IMR-90 (cell line): ENCODE results near the gene SMCP. TPM values are rescaled to one million over a fixed set of nuclear protein-coding genes. Genes with fewer than 3 reads are reported as not detected.

Experiments used
- ATAC-seq: fragments of 200-7000 bp; cut with Tn5 transposase; 2 replicates; pipeline ENCODE4 v1.9.1; 2020; ENCODE audit warnings: low read depth, mild to moderate bottlenecking, moderate library complexity
- BruUV-seq: library from RNA; stranded (reverse); fragments of 400-500 nt; replicated peaks from 2 replicates; lab custom pipeline; 2021; lab: Mats Ljungman, UMichigan
- CTCF ChIA-PET: fragments of 300-600 bp; formaldehyde crosslinking; extraction: SDS; loops from one replicate; lab custom pipeline; 2021; ENCODE audit warnings: antibody characterized with exemption; lab: Yijun Ruan, JAX
- POLR2A ChIA-PET: fragments of 300-600 bp; sonication (Branson Sonifier 250); formaldehyde crosslinking; loops from one replicate; lab custom pipeline; 2022; ENCODE audit warnings: antibody characterized with exemption; ENCODE audit not compliant: unreplicated experiment; lab: Charles Lee
- DNase-seq: peaks from one replicate; pipeline ENCODE4 v3.0.0; 2013
- H2AFZ ChIP-seq: replicated peaks from 2 replicates; pipeline ENCODE3; 2013; ENCODE audit warnings: low read length, mild to moderate bottlenecking; ENCODE audit not compliant: poor library complexity
- H2AK5ac ChIP-seq: 2 replicates; pipeline ENCODE4 v1.6.1; 2013; ENCODE audit warnings: low read depth, low read length, inconsistent platforms
- H2AK9ac ChIP-seq: replicated peaks from 2 replicates; pipeline ENCODE3; 2013; ENCODE audit warnings: mild to moderate bottlenecking, low read depth, low read length, moderate library complexity; ENCODE audit not compliant: poor library complexity
- H2BK120ac ChIP-seq: 2 replicates; pipeline ENCODE4 v1.6.1; 2013; ENCODE audit warnings: low read depth, low read length, inconsistent platforms
- H2BK15ac ChIP-seq: 3 replicates; pipeline ENCODE4 v1.6.1; 2013; ENCODE audit warnings: low read depth, low read length, inconsistent platforms
- H2BK20ac ChIP-seq: 2 replicates; pipeline ENCODE4 v1.6.1; 2013; ENCODE audit warnings: low read depth, mild to moderate bottlenecking, inconsistent platforms, low read length, moderate library complexity
- H2BK5ac ChIP-seq: 2 replicates; pipeline ENCODE4 v1.6.1; 2013; ENCODE audit warnings: mild to moderate bottlenecking, low read depth, low read length, inconsistent platforms; ENCODE audit not compliant: poor library complexity, severe bottlenecking
- H3K14ac ChIP-seq: replicated peaks from 2 replicates; pipeline ENCODE4 v1.6.1; 2013; ENCODE audit warnings: low read depth, low read length, inconsistent platforms
- H3K18ac ChIP-seq: 2 replicates; pipeline ENCODE4 v1.6.1; 2013; ENCODE audit warnings: low read depth, low read length, control low read depth
- H3K23ac ChIP-seq: 2 replicates; pipeline ENCODE4 v1.6.1; 2013; ENCODE audit warnings: low read depth, low read length, inconsistent platforms
- H3K27ac ChIP-seq: 2 replicates; pipeline ENCODE4 v1.5.1; 2013; ENCODE audit warnings: mild to moderate bottlenecking, control low read depth, low read length; ENCODE audit not compliant: insufficient read depth
- H3K27me3 ChIP-seq: 2 replicates; pipeline ENCODE4 v1.6.1; 2013; ENCODE audit warnings: low read length; ENCODE audit not compliant: control insufficient read depth, insufficient read depth
- H3K36me3 ChIP-seq: 2 replicates; pipeline ENCODE4 v1.6.1; 2013; ENCODE audit warnings: low read length, mixed read lengths; ENCODE audit not compliant: control insufficient read depth, insufficient read depth
- H3K4ac ChIP-seq: 2 replicates; pipeline ENCODE4 v1.6.1; 2013; ENCODE audit warnings: low read depth, low read length, inconsistent platforms
- H3K4me1 ChIP-seq: 2 replicates; pipeline ENCODE4 v1.6.1; 2013; ENCODE audit warnings: low read length, mixed read lengths; ENCODE audit not compliant: control insufficient read depth, insufficient read depth
- H3K4me2 ChIP-seq: 2 replicates; pipeline ENCODE4 v1.6.1; 2013; ENCODE audit warnings: low read depth, mild to moderate bottlenecking, control low read depth, low read length, moderate library complexity
- H3K4me3 ChIP-seq: 2 replicates; pipeline ENCODE4 v1.5.1; 2013; ENCODE audit warnings: low read depth, mild to moderate bottlenecking, control low read depth, low read length, moderate library complexity; ENCODE audit not compliant: insufficient read depth
- H3K56ac ChIP-seq: 2 replicates; pipeline ENCODE4 v1.6.1; 2013; ENCODE audit warnings: low read length, inconsistent platforms; ENCODE audit not compliant: insufficient read depth; ENCODE audit errors: extremely low read depth
- H3K79me1 ChIP-seq, 2 experiments: 2 replicates each; pipeline ENCODE4 v1.6.1; 2013; ENCODE audit warnings: low read length in 2 of 2, inconsistent platforms in 1 of 2, low read depth in 1 of 2
- H3K9ac ChIP-seq: 2 replicates; pipeline ENCODE4 v1.6.1; 2013; ENCODE audit warnings: low read depth, low read length, control low read depth
- H3K9me1 ChIP-seq: 2 replicates; pipeline ENCODE4 v1.6.1; 2013; ENCODE audit warnings: low read length, inconsistent platforms; ENCODE audit not compliant: insufficient read depth
- H3K9me3 ChIP-seq: 2 replicates; pipeline ENCODE4 v1.6.1; 2013; ENCODE audit warnings: low read length; ENCODE audit not compliant: control insufficient read depth, insufficient read depth
- H4K20me1 ChIP-seq: 2 replicates; pipeline ENCODE4 v1.6.1; 2013; ENCODE audit warnings: low read length, inconsistent platforms; ENCODE audit not compliant: insufficient read depth
- H4K5ac ChIP-seq: 2 replicates; pipeline ENCODE4 v1.6.1; 2013; ENCODE audit warnings: mild to moderate bottlenecking, low read depth, low read length, control low read depth
- H4K8ac ChIP-seq, 2 experiments: 2 replicates each; pipeline ENCODE4 v1.6.1; 2013; ENCODE audit warnings: low read depth in 2 of 2, low read length in 2 of 2, control low read depth in 1 of 2, inconsistent platforms in 1 of 2
- H4K91ac ChIP-seq: 2 replicates; pipeline ENCODE4 v1.6.1; 2013; ENCODE audit warnings: low read depth, low read length, inconsistent platforms; ENCODE audit not compliant: insufficient read depth
- BHLHE40 ChIP-seq: fragments of 150-350 bp; IDR thresholded peaks from 2 replicates; pipeline ENCODE4 v1.6.1; 2016; ENCODE audit warnings: mild to moderate bottlenecking, low read depth, low read length
- CEBPB ChIP-seq: IDR thresholded peaks from 2 replicates; pipeline ENCODE4 v1.6.1; 2012; ENCODE audit warnings: low read depth, low read length, improper control_type of control experiment
- CHD1 ChIP-seq: IDR thresholded peaks from 2 replicates; pipeline ENCODE4 v1.6.1; 2012; ENCODE audit warnings: low read depth, low read length, improper control_type of control experiment
- CTCF ChIP-seq: conservative IDR thresholded peaks from 2 replicates; pipeline ENCODE4 v1.5.1; 2012; ENCODE audit warnings: mild to moderate bottlenecking, low read depth, low read length, improper control_type of control experiment
- FOS ChIP-seq: fragments of 150-350 bp; IDR thresholded peaks from 2 replicates; pipeline ENCODE4 v1.6.1; 2016; ENCODE audit warnings: low read depth, low read length
- MAZ ChIP-seq: IDR thresholded peaks from 2 replicates; pipeline ENCODE4 v1.6.1; 2012; ENCODE audit warnings: low read depth, mild to moderate bottlenecking, low read length, improper control_type of control experiment, moderate library complexity, borderline replicate concordance
- MXI1 ChIP-seq: IDR thresholded peaks from 2 replicates; pipeline ENCODE4 v1.6.1; 2012; ENCODE audit warnings: low read depth, mild to moderate bottlenecking, low read length, moderate library complexity, borderline replicate concordance
- NFE2L2 ChIP-seq: fragments of 150-350 bp; IDR thresholded peaks from 2 replicates; pipeline ENCODE4 v1.6.1; 2016; ENCODE audit warnings: low read depth, mild to moderate bottlenecking, low read length
- POLR2A ChIP-seq: IDR thresholded peaks from 2 replicates; pipeline ENCODE4 v1.6.1; 2012; ENCODE audit warnings: mild to moderate bottlenecking, low read depth, low read length
- RAD21 ChIP-seq: IDR thresholded peaks from 2 replicates; pipeline ENCODE4 v1.6.1; 2012; ENCODE audit warnings: low read length, improper control_type of control experiment
- RCOR1 ChIP-seq: IDR thresholded peaks from 2 replicates; pipeline ENCODE4 v1.6.1; 2012; ENCODE audit warnings: mild to moderate bottlenecking, low read length, improper control_type of control experiment; ENCODE audit not compliant: insufficient replicate concordance
- RFX5 ChIP-seq: IDR thresholded peaks from 2 replicates; pipeline ENCODE4 v1.8.0; 2012; ENCODE audit warnings: low read depth, mild to moderate bottlenecking, low read length, moderate library complexity
- SMC3 ChIP-seq: fragments of 150-350 bp; IDR thresholded peaks from 2 replicates; pipeline ENCODE4 v1.6.1; 2016; ENCODE audit warnings: low read depth, mild to moderate bottlenecking, antibody characterized with exemption, low read length, moderate library complexity
- WGBS, 2 experiments: methylation state at CpG; one replicate each; pipeline versions ENCODE4 v1.1.5 to v1.1.7; 2013; ENCODE audit warnings: missing lambda C conversion rate in 2 of 2; ENCODE audit not compliant: insufficient read length in 1 of 2; ENCODE audit errors: extremely low coverage in 2 of 2; 5-methylcytosine and 5-hydroxymethylcytosine counted together
- dilution Hi-C: fragments of 300-500 bp; cut with HindIII; formaldehyde crosslinking; loops from one replicate; pipeline ENCODE4 v1.14.3; 2018; ENCODE audit warnings: low sequenced_read_pairs; ENCODE audit not compliant: unreplicated experiment
- in situ Hi-C: fragments of 300-500 bp; cut with MboI; formaldehyde crosslinking; loops from 3 replicates; pipeline ENCODE4 v1.14.3; 2019; ENCODE audit warnings: low sequenced_read_pairs, inconsistent platforms, mixed read lengths
- intact Hi-C: fragments of 100-400 bp; cut with micrococcal nuclease; formaldehyde crosslinking; loops from 2 replicates; pipeline ENCODE4 v1.10.0; 2022
- polyA plus RNA-seq, 3 experiments: library from polyadenylated mRNA; depleted of rRNA; stranded (reverse); fragments of >200 nt; gene quantifications; 2 replicates each; pipeline ENCODE4 v1.2.3, GENCODE V29; 2012; ENCODE audit warnings: low replicate concordance in 1 of 3
- total RNA-seq: library from RNA; depleted of rRNA; stranded (reverse); fragments of >200 nt; gene quantifications from 2 replicates; pipeline ENCODE4 v1.2.3, GENCODE V29; 2012
- TF ChIP-seq, protein P1 (sequence below): fragments of 150-350 bp; IDR thresholded peaks from 2 replicates; pipeline ENCODE4 v1.6.1; 2016; ENCODE audit warnings: low read depth, mild to moderate bottlenecking, low read length, moderate library complexity, borderline replicate concordance
- TF ChIP-seq, protein P2 (sequence below): fragments of 150-350 bp; IDR thresholded peaks from 2 replicates; pipeline ENCODE4 v1.6.1; 2017; ENCODE audit warnings: mild to moderate bottlenecking, antibody characterized with exemption, low read length, low read depth

The SMCP gene
- total and polyA plus RNA-seq, 2 of the 4 experiments (the other 2 are of a cell fraction) = not detected

GRCh38 chr1:152859696-152860095 is 18.4 kb upstream of the SMCP start, which contains the start of gene LCE7A:
Gene LCE7A (plus strand): TSS chr1:152859996. CDS start chr1:152860698, 702 bp downstream.
- Histone ChIP-seq H3K14ac (no peak within 1 kb of the TSS), H2AK5ac (no peak within 1 kb of the TSS), H3K56ac (no peak within 1 kb of the TSS), H3K4ac (no peak within 1 kb of the TSS), H3K18ac (no peak within 1 kb of the TSS), H3K23ac (no peak within 1 kb of the TSS), H4K20me1 (no peaks in the 10 kb centered on the region), H3K27ac (no peak within 1 kb of the TSS), H2AK9ac (no peak within 1 kb of the TSS), H4K8ac (no peak within 1 kb of the TSS), H3K9me3 (no peaks in the 10 kb centered on the region), H3K79me1 (no peaks in the 10 kb centered on the region), H2BK120ac (no peak within 1 kb of the TSS), H2AFZ (no peak within 1 kb of the TSS), H2BK20ac (no peak within 1 kb of the TSS), H2BK5ac (no peak within 1 kb of the TSS), H2BK15ac (no peak within 1 kb of the TSS), H3K27me3 (no peaks in the 10 kb centered on the region), H3K4me2 (no peak within 1 kb of the TSS), H3K4me3 (no peak within 1 kb of the TSS), H3K9me1 (no peaks in the 10 kb centered on the region), H3K9ac (no peak within 1 kb of the TSS), H4K91ac (no peak within 1 kb of the TSS), H4K5ac (no peak within 1 kb of the TSS), H3K4me1 (no peaks in the 10 kb centered on the region), H3K36me3 (no peaks in the 10 kb centered on the region)
- no TSS peak for BruUV-seq
- 50% methylated on average over 3 of the region's 3 CpGs; no CpG with 5 or more reads in 1 of the 2 experiments for WGBS, 2 experiments
- intact Hi-C loops (no loop called here), in situ Hi-C loops (no loop called here), dilution Hi-C loops (no loop called here)
- ChIA-PET CTCF (no interaction called here), POLR2A (no interaction called here)
- no peak for ATAC-seq
- TF ChIP-seq RFX5 (no peak), NFE2L2 (no peak), CEBPB (no peak), CTCF (no peak), RCOR1 (no peak), FOS (no peak), BHLHE40 (no peak), CHD1 (no peak), POLR2A (no peak), SMC3 (no peak), RAD21 (no peak), MXI1 (no peak), MAZ (no peak)
- TF ChIP-seq, protein P1, sequence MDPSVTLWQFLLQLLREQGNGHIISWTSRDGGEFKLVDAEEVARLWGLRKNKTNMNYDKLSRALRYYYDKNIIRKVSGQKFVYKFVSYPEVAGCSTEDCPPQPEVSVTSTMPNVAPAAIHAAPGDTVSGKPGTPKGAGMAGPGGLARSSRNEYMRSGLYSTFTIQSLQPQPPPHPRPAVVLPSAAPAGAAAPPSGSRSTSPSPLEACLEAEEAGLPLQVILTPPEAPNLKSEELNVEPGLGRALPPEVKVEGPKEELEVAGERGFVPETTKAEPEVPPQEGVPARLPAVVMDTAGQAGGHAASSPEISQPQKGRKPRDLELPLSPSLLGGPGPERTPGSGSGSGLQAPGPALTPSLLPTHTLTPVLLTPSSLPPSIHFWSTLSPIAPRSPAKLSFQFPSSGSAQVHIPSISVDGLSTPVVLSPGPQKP = no peak
- TF ChIP-seq, protein P2, sequence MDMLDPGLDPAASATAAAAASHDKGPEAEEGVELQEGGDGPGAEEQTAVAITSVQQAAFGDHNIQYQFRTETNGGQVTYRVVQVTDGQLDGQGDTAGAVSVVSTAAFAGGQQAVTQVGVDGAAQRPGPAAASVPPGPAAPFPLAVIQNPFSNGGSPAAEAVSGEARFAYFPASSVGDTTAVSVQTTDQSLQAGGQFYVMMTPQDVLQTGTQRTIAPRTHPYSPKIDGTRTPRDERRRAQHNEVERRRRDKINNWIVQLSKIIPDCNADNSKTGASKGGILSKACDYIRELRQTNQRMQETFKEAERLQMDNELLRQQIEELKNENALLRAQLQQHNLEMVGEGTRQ = no peak
- no peak for DNase-seq
